ENCODE results near the gene SH3GLB2.
"Not testable (repeated sequence)": the region's sequence is repeated elsewhere in the genome, so short reads cannot be mapped to it uniquely, and the experiment has no call there.

The SH3GLB2 gene

DNA sequence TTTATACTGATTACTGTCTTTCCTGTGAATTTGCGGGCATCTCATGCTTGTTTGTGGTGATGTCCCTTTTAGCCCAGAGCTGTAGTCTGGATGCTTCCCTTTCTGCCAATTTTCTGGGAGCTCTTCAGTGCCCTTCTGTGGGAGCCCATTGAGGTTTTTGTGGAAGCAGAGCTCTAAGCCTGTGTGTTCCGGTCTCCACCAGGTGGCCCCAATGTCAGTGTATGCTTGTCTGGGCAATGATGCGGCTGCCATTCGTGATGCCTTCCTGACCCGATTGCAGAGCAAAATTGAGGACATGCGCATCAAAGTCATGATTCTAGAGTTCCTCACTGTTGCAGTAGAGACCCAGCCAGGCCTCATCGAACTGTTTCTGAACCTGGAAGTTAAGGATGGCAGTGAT, 35.1 kb downstream of the SH3GLB2 start:
- Histone ChIP-seq H3K27me3 (ENCODE audit: insufficient read depth, insufficient read length) (no peaks in the 10 kb centered on the region), H3K4me1 (ENCODE audit: insufficient read depth, insufficient read length) (no peaks in the 10 kb centered on the region), H3K9ac (ENCODE audit: insufficient read length, low read depth) (no peak overlapping the region), H3K9me3 (ENCODE audit: insufficient read depth, low read length) (no peaks in the 10 kb centered on the region), H3K36me3 (ENCODE audit: insufficient read depth, insufficient read length, low read length) (peaks cover 86% of the 10 kb centered on the region), H3K4me3 (ENCODE audit: insufficient read length, low read depth) (no peak overlapping the region)
- no peak for DNase-seq (ENCODE audit: low read depth, low spot score)
- TF ChIP-seq SUZ12 (IDR thresholded peaks at IDR 0.05; ENCODE audit: extremely low read depth, insufficient read depth, insufficient read length) (no peak), YY1 (IDR thresholded peaks at IDR 0.05; ENCODE audit: insufficient read depth, insufficient read length) (no peak), ZNF274 (IDR thresholded peaks at IDR 0.05; ENCODE audit: low read depth, low read length) (no peak)

DNA sequence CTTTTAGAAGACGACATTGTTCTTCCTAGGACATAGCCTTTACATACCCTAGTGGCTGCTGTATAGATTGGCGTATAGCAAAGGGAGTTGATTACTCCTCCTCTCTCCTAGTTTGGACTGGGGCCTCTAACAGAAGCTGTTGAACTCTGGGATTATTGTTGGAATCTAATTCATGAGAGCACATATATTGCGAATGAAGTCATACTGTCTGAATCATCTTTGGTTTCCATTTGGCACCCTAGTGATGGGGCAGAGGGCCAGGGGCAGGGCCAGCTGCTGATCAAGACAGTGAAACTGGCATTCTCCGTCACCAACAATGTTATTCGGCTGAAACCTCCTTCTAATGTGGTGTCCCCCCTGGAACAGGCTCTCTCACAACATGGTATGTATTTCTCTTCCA, 40.3 kb downstream of the SH3GLB2 start:
- DNase-seq (ENCODE audit: low read depth, low spot score), result no peak

DNA sequence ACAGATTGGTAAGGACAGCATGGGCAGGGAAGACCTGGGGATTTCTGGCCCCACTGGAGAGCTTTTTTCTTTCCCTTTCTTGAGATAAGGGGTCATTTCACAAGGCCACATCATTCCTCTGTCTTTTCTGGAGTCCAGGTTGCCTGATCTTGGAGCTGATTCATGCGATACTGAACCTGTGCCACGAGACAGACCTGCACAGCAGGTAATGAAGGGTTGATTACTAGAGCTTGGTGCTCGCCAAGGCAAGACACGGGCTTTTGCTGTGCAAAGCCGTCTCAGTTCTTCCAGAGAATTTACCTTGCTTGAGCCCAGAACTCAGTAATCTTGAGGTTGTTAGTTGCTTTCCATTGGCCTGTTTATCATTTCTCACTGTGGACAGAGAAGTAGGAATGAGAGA, 41.5 kb downstream of the SH3GLB2 start:
- Histone ChIP-seq H3K4me1 (ENCODE audit: insufficient read depth, insufficient read length) (no peaks in the 10 kb centered on the region), H3K9ac (ENCODE audit: insufficient read length, low read depth) (no peak overlapping the region), H3K4me3 (ENCODE audit: insufficient read length, low read depth) (no peak overlapping the region), H3K27me3 (ENCODE audit: insufficient read depth, insufficient read length) (no peaks in the 10 kb centered on the region), H3K36me3 (ENCODE audit: insufficient read depth, insufficient read length, low read length) (peaks cover 88% of the 10 kb centered on the region), H3K9me3 (ENCODE audit: insufficient read depth, low read length) (no peaks in the 10 kb centered on the region)
- no peak for DNase-seq (ENCODE audit: low read depth, low spot score)
- TF ChIP-seq ZNF274 (IDR thresholded peaks at IDR 0.05; ENCODE audit: low read depth, low read length) (no peak), YY1 (IDR thresholded peaks at IDR 0.05; ENCODE audit: insufficient read depth, insufficient read length) (no peak), SUZ12 (IDR thresholded peaks at IDR 0.05; ENCODE audit: extremely low read depth, insufficient read depth, insufficient read length) (no peak)

More for the DNA sequence above, 40.3 kb downstream of the SH3GLB2 start:
- Histone ChIP-seq H3K27me3 (ENCODE audit: insufficient read depth, insufficient read length) (no peaks in the 10 kb centered on the region), H3K4me3 (ENCODE audit: insufficient read length, low read depth) (no peak overlapping the region), H3K36me3 (ENCODE audit: insufficient read depth, insufficient read length, low read length) (peaks cover 88% of the 10 kb centered on the region), H3K9ac (ENCODE audit: insufficient read length, low read depth) (no peak overlapping the region), H3K9me3 (ENCODE audit: insufficient read depth, low read length) (no peaks in the 10 kb centered on the region), H3K4me1 (ENCODE audit: insufficient read depth, insufficient read length) (no peaks in the 10 kb centered on the region)
- TF ChIP-seq YY1 (IDR thresholded peaks at IDR 0.05; ENCODE audit: insufficient read depth, insufficient read length), result no peak
- no peak for TF ChIP-seq SUZ12 (IDR thresholded peaks at IDR 0.05; ENCODE audit: extremely low read depth, insufficient read depth, insufficient read length)
- no peak for TF ChIP-seq ZNF274 (IDR thresholded peaks at IDR 0.05; ENCODE audit: low read depth, low read length)

DNA sequence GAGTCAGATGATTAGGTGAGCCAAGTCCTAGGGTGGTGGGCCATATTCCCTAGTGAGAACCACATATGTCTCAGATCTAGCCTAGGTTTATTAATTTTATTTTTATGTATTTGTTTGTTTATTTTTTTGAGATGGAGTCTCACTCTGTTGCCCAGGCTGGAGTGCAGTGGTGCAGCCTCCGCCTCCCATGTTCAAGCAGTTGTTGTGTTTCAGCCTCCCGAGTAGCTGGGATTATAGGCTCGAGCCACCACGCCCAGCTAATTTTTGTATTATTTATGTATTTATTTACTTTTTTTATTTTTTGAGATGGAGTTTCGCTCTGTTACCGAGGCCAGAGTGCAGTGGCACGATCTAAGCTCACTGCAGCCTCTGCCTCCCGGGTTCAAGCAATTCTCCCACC, 44.6 kb downstream of the SH3GLB2 start:
- Histone ChIP-seq H3K9ac (ENCODE audit: insufficient read length, low read depth) (no peak overlapping the region), H3K27me3 (ENCODE audit: insufficient read depth, insufficient read length) (no peaks in the 10 kb centered on the region), H3K4me3 (ENCODE audit: insufficient read length, low read depth) (no peak overlapping the region), H3K9me3 (ENCODE audit: insufficient read depth, low read length) (no peaks in the 10 kb centered on the region), H3K36me3 (ENCODE audit: insufficient read depth, insufficient read length, low read length) (peaks cover 93% of the 10 kb centered on the region), H3K4me1 (ENCODE audit: insufficient read depth, insufficient read length) (no peaks in the 10 kb centered on the region)
- TF ChIP-seq YY1 (IDR thresholded peaks at IDR 0.05; ENCODE audit: insufficient read depth, insufficient read length), result no peak
- TF ChIP-seq ZNF274 (IDR thresholded peaks at IDR 0.05; ENCODE audit: low read depth, low read length), result no peak
- TF ChIP-seq SUZ12 (IDR thresholded peaks at IDR 0.05; ENCODE audit: extremely low read depth, insufficient read depth, insufficient read length), result no peak
- DNase-seq (ENCODE audit: low read depth, low spot score), result no peak

DNA sequence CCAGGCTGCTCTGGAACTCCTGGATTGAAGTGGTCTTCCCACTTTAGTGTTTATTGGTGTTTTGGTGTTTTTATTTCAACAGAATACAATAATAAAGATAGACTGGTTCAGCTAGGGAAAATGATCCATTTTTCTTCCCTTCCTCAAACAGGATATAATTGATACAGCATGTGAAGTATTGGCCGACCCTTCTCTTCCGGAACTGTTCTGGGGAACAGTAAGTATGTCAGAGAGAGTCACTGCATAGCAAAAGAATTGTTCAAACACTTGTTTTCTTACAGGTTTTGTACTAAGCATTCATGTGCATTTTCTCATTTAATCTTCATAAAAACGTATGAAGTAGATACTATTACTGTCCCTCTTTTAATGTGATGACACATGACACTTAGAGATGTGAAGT, 49.0 kb downstream of the SH3GLB2 start:
- Histone ChIP-seq H3K36me3 (ENCODE audit: insufficient read depth, insufficient read length, low read length) (peaks cover 87% of the 10 kb centered on the region), H3K9ac (ENCODE audit: insufficient read length, low read depth) (no peak overlapping the region), H3K4me3 (ENCODE audit: insufficient read length, low read depth) (no peak overlapping the region), H3K27me3 (ENCODE audit: insufficient read depth, insufficient read length) (no peaks in the 10 kb centered on the region), H3K9me3 (ENCODE audit: insufficient read depth, low read length) (no peaks in the 10 kb centered on the region), H3K4me1 (ENCODE audit: insufficient read depth, insufficient read length) (no peaks in the 10 kb centered on the region)
- no peak for DNase-seq (ENCODE audit: low read depth, low spot score)
- TF ChIP-seq SUZ12 (IDR thresholded peaks at IDR 0.05; ENCODE audit: extremely low read depth, insufficient read depth, insufficient read length), result no peak
- no peak for TF ChIP-seq ZNF274 (IDR thresholded peaks at IDR 0.05; ENCODE audit: low read depth, low read length)
- TF ChIP-seq YY1 (IDR thresholded peaks at IDR 0.05; ENCODE audit: insufficient read depth, insufficient read length), result no peak

DNA sequence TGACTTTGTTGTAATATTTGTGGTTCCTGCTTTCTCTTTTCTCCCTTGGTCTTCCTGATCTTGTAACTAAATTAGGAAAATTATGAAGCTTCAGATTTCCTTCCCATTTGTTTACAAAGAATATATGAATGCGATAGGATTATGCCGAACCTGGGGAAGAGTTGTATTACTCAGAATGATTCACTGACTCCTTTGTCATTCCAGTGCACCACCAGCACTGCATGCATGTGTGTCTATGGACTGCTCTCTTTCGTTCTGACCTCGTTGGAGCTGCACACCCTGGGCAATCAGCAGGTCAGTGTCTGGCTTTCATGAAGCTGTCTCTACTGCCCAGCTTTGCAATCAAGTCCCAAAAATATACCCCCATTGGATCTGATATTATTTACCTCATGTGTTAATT, 55.2 kb downstream of the SH3GLB2 start:
- Histone ChIP-seq H3K4me3 (ENCODE audit: insufficient read length, low read depth) (no peak overlapping the region), H3K9me3 (ENCODE audit: insufficient read depth, low read length) (no peaks in the 10 kb centered on the region), H3K36me3 (ENCODE audit: insufficient read depth, insufficient read length, low read length) (peaks cover 93% of the 10 kb centered on the region), H3K4me1 (ENCODE audit: insufficient read depth, insufficient read length) (no peaks in the 10 kb centered on the region), H3K27me3 (ENCODE audit: insufficient read depth, insufficient read length) (no peaks in the 10 kb centered on the region), H3K9ac (ENCODE audit: insufficient read length, low read depth) (no peak overlapping the region)
- TF ChIP-seq SUZ12 (IDR thresholded peaks at IDR 0.05; ENCODE audit: extremely low read depth, insufficient read depth, insufficient read length), result no peak
- no peak for TF ChIP-seq YY1 (IDR thresholded peaks at IDR 0.05; ENCODE audit: insufficient read depth, insufficient read length)
- no peak for TF ChIP-seq ZNF274 (IDR thresholded peaks at IDR 0.05; ENCODE audit: low read depth, low read length)
- no peak for DNase-seq (ENCODE audit: low read depth, low spot score)

DNA sequence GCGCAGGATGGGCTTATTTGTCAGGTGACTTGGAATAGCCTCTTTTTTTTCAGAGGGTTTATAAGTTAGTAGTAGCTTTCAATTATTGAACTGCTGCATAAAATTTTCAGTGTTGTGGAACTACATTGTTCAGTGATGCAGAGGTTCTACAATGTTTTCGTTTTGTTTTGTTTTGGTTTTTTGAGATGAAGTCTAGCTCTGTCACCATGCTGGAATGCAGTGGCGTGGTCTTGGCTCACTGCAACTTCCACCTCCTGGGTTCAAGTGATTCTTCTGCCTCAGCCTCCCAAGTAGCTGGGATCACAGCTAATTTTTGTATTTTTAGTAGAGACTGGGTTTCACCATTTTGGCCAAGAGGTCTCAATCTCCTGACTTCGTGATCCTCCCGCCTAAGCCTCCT, 58.6 kb downstream of the SH3GLB2 start:
- H3K4me1 ChIP-seq (ENCODE audit: insufficient read depth, insufficient read length), result no peaks in the 10 kb centered on the region
- TF ChIP-seq YY1 (IDR thresholded peaks at IDR 0.05; ENCODE audit: insufficient read depth, insufficient read length) (no peak), ZNF274 (IDR thresholded peaks at IDR 0.05; ENCODE audit: low read depth, low read length) (no peak), SUZ12 (IDR thresholded peaks at IDR 0.05; ENCODE audit: extremely low read depth, insufficient read depth, insufficient read length) (no peak)
- no peak for DNase-seq (ENCODE audit: low read depth, low spot score)
- no peak overlapping the region for H3K9ac ChIP-seq (ENCODE audit: insufficient read length, low read depth)
- H3K4me3 ChIP-seq (ENCODE audit: insufficient read length, low read depth), result no peak overlapping the region
- peaks cover 92% of the 10 kb centered on the region for H3K36me3 ChIP-seq (ENCODE audit: insufficient read depth, insufficient read length, low read length)
- H3K9me3 ChIP-seq (ENCODE audit: insufficient read depth, low read length), result no peaks in the 10 kb centered on the region
- no peaks in the 10 kb centered on the region for H3K27me3 ChIP-seq (ENCODE audit: insufficient read depth, insufficient read length)

DNA sequence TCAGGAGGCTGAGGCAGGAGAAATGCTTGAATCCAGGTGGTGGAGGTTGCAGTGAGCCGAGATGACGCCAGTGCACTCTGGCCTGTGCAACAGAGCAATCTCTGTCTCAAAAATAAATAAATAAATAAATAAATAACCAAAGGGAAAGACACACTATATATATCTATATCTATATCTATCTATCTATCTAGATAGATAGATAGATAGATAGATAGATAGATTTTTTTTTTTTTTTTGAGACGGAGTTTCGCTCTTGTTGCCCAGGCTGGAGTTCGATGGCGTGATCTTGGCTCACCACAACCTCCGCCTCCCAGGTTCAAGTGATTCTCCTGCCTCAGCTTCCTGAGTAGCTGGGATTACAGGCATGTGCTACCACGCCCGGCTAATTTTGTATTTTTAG, 66.7 kb downstream of the SH3GLB2 start:
- not testable (repeated sequence) for H3K9me3 ChIP-seq (ENCODE audit: insufficient read depth, low read length); H3K27me3 ChIP-seq (ENCODE audit: insufficient read depth, insufficient read length); H3K4me3 ChIP-seq (ENCODE audit: insufficient read length, low read depth); DNase-seq (ENCODE audit: low read depth, low spot score); H3K9ac ChIP-seq (ENCODE audit: insufficient read length, low read depth); H3K4me1 ChIP-seq (ENCODE audit: insufficient read depth, insufficient read length)
- H3K36me3 ChIP-seq (ENCODE audit: insufficient read depth, insufficient read length, low read length), result peaks cover 88% of the 10 kb centered on the region

Data from NT2/D1 (cell line).